SU-DHL-6 (cell line): ENCODE measurements around the gene SF3B2.

Experiments
- H2AFZ ChIP-seq: fragments of 200-600 bp; sonication (generic); 2 replicates; pipeline ENCODE4 v1.6.1; 2014; ENCODE audit warnings: low read depth, mild to moderate bottlenecking, moderate library complexity, mixed read lengths, antibody characterized with exemption, low read length; ENCODE audit not compliant: severe bottlenecking
- H3F3A ChIP-seq: fragments of 200-600 bp; shearing (Covaris generic); 2 replicates; pipeline ENCODE4 v1.6.0; 2016; ENCODE audit warnings: antibody characterized with exemption, mild to moderate bottlenecking; ENCODE audit not compliant: insufficient read depth
- H3K27ac ChIP-seq: fragments of 200-600 bp; sonication (generic); 2 replicates; pipeline ENCODE4 v1.5.1; 2016; ENCODE audit warnings: low read depth, mild to moderate bottlenecking, low read length, moderate library complexity, mixed read lengths
- H3K27me3 ChIP-seq: fragments of 200-600 bp; sonication (generic), shearing (Covaris generic); 2 replicates; pipeline ENCODE4 v1.6.0; 2014; ENCODE audit warnings: mild to moderate bottlenecking, low read length
- H3K36me3 ChIP-seq: fragments of 200-600 bp; sonication (generic); 2 replicates; pipeline ENCODE4 v1.6.1; 2014; ENCODE audit warnings: mild to moderate bottlenecking, low read length, mixed read lengths
- H3K4me2 ChIP-seq: fragments of 300-600, 200-600 bp; shearing (Covaris generic), sonication (generic); 2 replicates; pipeline ENCODE4 v1.6.0; 2014; ENCODE audit warnings: low read length, low read depth, mild to moderate bottlenecking; ENCODE audit not compliant: poor library complexity, severe bottlenecking
- H3K4me3 ChIP-seq: fragments of 200-600 bp; sonication (generic); 2 replicates; pipeline ENCODE4 v1.5.1; 2014; ENCODE audit warnings: antibody characterized with exemption, low read length, mild to moderate bottlenecking, mixed read lengths; ENCODE audit not compliant: insufficient read depth, poor library complexity, severe bottlenecking
- H3K79me2 ChIP-seq: fragments of 200-600 bp; sonication (generic); 2 replicates; pipeline ENCODE4 v1.6.1; 2014; ENCODE audit warnings: mild to moderate bottlenecking, low read length, moderate library complexity; ENCODE audit not compliant: insufficient read depth
- H3K9ac ChIP-seq: fragments of 200-600 bp; sonication (generic); 2 replicates; pipeline ENCODE4 v1.7.0; 2014; ENCODE audit warnings: mild to moderate bottlenecking, low read length
- H3K9me2 ChIP-seq: fragments of 200-600 bp; sonication (generic); replicated peaks from 2 replicates; pipeline ENCODE4 v1.6.1; 2014; ENCODE audit warnings: low read length; ENCODE audit not compliant: insufficient read depth
- H3K9me3 ChIP-seq: fragments of 200-600 bp; sonication (generic); 2 replicates; pipeline ENCODE4 v1.6.1; 2014; ENCODE audit warnings: low read length, mixed read lengths; ENCODE audit not compliant: insufficient read depth
- H4K20me1 ChIP-seq: fragments of 200-600 bp; sonication (generic); 2 replicates; pipeline ENCODE4 v1.6.1; 2014; ENCODE audit warnings: low read depth, mild to moderate bottlenecking, antibody characterized with exemption, low read length, moderate library complexity, mixed read lengths
- EZH2phosphoT487 ChIP-seq: fragments of 200-600 bp; sonication (generic), shearing (Covaris generic); conservative IDR thresholded peaks from 2 replicates; pipeline ENCODE4 v1.6.1; 2018; ENCODE audit warnings: mild to moderate bottlenecking, antibody characterized with exemption, low read length, moderate library complexity, mixed read lengths
- TF ChIP-seq, protein P1 (sequence below): fragments of 200-600 bp; sonication (generic); IDR thresholded peaks from one replicate; pipeline ENCODE4 v1.5.1; 2017; ENCODE audit warnings: antibody characterized with exemption, mild to moderate bottlenecking, low read length, moderate library complexity; ENCODE audit not compliant: insufficient read depth, poor library complexity, severe bottlenecking

Gene SF3B2

DNA sequence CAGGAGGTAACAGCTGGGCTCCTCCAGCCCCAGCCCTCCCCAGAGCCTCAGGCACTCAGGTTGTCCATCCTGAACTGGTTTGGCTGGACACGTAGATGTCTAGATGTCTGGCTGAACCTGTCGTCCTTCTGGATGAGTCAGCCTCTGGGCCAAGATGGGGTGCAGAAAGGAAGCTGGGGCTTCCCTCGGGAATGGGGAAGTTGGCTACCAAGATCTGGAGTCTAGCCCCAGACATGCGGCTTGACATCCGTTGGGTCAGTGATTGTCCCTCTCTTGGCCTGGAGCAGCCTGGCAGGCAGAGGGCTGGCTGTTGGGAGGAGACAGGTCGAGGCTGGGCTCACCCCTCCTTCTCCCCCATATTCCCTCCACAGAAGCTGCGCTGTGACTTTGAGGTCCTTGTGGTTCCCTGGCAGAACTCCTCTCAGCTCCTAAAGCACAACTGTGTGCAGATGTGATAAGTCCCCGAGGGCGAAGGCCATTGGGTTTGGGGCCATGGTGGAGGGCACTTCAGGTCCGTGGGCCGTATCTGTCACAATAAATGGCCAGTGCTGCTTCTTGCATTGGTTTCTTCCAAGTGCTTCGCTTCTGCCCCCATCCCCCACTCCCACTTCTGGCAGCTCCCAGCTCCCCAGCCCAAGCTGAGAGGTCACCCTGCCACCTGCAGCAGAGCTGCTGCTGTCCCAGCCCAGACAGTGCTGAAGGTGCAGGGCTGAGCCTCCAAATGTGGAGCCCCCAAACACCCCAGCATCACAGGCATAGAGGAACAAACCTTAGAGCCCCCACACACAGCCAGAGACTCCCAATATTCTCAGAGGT, 39.0 kb upstream of the SF3B2 start:
- H3K4me3 ChIP-seq = no peak overlapping the region
- no peaks in the 10 kb centered on the region for H3K9me3 ChIP-seq
- no peaks in the 10 kb centered on the region for H3K36me3 ChIP-seq
- H3K79me2 ChIP-seq = no peaks in the 10 kb centered on the region
- H3K9ac ChIP-seq = no peak overlapping the region
- H3F3A ChIP-seq = no peaks in the 10 kb centered on the region
- no peaks in the 10 kb centered on the region for H4K20me1 ChIP-seq
- TF ChIP-seq, protein P1, sequence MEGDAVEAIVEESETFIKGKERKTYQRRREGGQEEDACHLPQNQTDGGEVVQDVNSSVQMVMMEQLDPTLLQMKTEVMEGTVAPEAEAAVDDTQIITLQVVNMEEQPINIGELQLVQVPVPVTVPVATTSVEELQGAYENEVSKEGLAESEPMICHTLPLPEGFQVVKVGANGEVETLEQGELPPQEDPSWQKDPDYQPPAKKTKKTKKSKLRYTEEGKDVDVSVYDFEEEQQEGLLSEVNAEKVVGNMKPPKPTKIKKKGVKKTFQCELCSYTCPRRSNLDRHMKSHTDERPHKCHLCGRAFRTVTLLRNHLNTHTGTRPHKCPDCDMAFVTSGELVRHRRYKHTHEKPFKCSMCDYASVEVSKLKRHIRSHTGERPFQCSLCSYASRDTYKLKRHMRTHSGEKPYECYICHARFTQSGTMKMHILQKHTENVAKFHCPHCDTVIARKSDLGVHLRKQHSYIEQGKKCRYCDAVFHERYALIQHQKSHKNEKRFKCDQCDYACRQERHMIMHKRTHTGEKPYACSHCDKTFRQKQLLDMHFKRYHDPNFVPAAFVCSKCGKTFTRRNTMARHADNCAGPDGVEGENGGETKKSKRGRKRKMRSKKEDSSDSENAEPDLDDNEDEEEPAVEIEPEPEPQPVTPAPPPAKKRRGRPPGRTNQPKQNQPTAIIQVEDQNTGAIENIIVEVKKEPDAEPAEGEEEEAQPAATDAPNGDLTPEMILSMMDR = no peak
- no peak for TF ChIP-seq EZH2phosphoT487
- no peaks in the 10 kb centered on the region for H3K9me2 ChIP-seq
- H3K4me2 ChIP-seq = no peak overlapping the region
- no peak overlapping the region for H2AFZ ChIP-seq
- H3K27me3 ChIP-seq = no peaks in the 10 kb centered on the region
- H3K27ac ChIP-seq = no peak overlapping the region

DNA sequence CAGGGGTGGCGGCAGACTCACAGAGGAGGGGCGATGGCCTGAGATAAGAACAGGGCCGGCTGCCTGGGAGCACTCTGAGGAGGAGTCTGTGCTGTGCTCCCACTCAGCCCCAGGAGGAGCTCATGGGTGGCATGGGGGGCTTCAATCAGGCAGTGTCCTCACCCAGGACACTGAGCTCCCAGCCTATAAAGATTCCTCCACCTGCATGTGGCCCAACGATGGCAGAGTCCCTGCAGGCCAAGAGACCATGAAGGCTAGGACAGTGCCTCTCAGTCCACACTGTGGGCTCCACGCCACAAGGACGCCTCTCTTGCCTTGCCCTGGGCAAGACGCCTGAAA, 38.4 kb upstream of the SF3B2 start:
- no peaks in the 10 kb centered on the region for H3K36me3 ChIP-seq
- H3K9ac ChIP-seq = no peak overlapping the region
- H3K9me3 ChIP-seq = no peaks in the 10 kb centered on the region
- H3K79me2 ChIP-seq = no peaks in the 10 kb centered on the region
- H3K27me3 ChIP-seq = no peaks in the 10 kb centered on the region
- H3K27ac ChIP-seq = no peak overlapping the region
- no peaks in the 10 kb centered on the region for H4K20me1 ChIP-seq
- no peak for TF ChIP-seq EZH2phosphoT487
- TF ChIP-seq, protein P1 = no peak
- H2AFZ ChIP-seq = no peak overlapping the region
- no peaks in the 10 kb centered on the region for H3F3A ChIP-seq
- H3K4me2 ChIP-seq = no peak overlapping the region
- H3K9me2 ChIP-seq = no peaks in the 10 kb centered on the region
- H3K4me3 ChIP-seq = no peak overlapping the region

DNA sequence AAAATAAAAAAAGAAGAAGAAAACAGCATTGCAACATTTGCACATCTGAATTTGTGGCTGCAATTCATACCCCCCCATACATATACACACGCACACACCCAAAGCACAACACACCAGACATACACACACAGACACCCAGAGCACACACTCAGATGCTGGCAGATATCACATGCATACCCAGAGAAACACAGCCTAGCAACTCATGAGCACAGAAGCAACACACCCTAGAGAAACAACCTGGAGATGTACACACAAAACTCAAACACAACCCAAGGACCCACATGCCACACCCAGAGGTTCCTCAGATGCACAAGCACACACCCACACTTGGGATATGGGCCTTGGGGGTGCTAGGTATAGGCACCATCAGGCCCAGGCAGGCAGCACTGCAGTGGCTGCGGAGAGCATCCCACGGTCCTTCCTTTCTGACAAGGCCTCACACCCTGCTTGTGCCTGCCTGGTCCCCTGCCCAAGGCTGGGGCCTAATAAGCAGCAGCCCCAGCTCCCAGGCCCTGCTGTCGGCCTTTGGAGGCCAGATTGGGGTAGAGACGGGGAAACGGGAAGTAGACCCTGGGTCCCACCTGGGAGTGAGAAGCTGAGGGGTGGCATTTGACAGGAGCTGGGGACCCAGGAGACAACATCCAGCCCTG, 37.2 kb upstream of the SF3B2 start:
- Histone ChIP-seq H3K36me3 (no peaks in the 10 kb centered on the region), H3F3A (no peaks in the 10 kb centered on the region), H3K4me2 (no peak overlapping the region), H4K20me1 (no peaks in the 10 kb centered on the region), H3K9ac (no peak overlapping the region), H3K9me2 (no peaks in the 10 kb centered on the region), H3K79me2 (no peaks in the 10 kb centered on the region), H3K27ac (no peak overlapping the region), H3K9me3 (no peaks in the 10 kb centered on the region), H3K27me3 (no peaks in the 10 kb centered on the region), H3K4me3 (no peak overlapping the region), H2AFZ (no peak overlapping the region)
- no peak for TF ChIP-seq EZH2phosphoT487
- TF ChIP-seq, protein P1 = no peak
